Measurements from ENCODE around the gene STK39. TPM values are rescaled to one million over a fixed set of nuclear protein-coding genes. Genes with fewer than 3 reads are reported as not detected.

STK39 gene
- total and polyA plus RNA-seq, 2 donors (not counting 1 experiment from before 2014, with no cell fraction given) = 16.7 to 30.1 TPM

- H3K4me1 ChIP-seq (ENCODE audit: control insufficient read depth, extremely low read depth, insufficient read depth, low read length) = no peaks in the 10 kb centered on the region
- H3K9me3 ChIP-seq (ENCODE audit: control insufficient read depth, insufficient read depth, low read depth, low read length) = no peaks in the 10 kb centered on the region
- no peak for DNase-seq (ENCODE audit: low read depth in 2 of 2)
- H4K20me1 ChIP-seq (ENCODE audit: control insufficient read depth, extremely low read depth, insufficient read depth, low read length) = no peaks in the 10 kb centered on the region
- no peak overlapping the region for H3K27ac ChIP-seq (ENCODE audit: insufficient read depth, low read length)
- H3K4me2 ChIP-seq (ENCODE audit: extremely low read depth, insufficient read depth, low read length) = no peak overlapping the region
- H3K79me2 ChIP-seq (ENCODE audit: control insufficient read depth, insufficient read depth, low read length) = no peaks in the 10 kb centered on the region
- no peak overlapping the region for H3K4me3 ChIP-seq (replicated peaks in 1 of 4; ENCODE audit: control extremely low read depth in 1 of 4, insufficient read depth in 1 of 4, low read depth in 3 of 4, low read length in 4 of 4)
- no peak overlapping the region for H2AFZ ChIP-seq (ENCODE audit: low read length)
- no peak overlapping the region for H3K9ac ChIP-seq (ENCODE audit: insufficient read depth, low read length)
- H3K27me3 ChIP-seq (ENCODE audit: control insufficient read depth, insufficient read depth, low read length) = no peaks in the 10 kb centered on the region
- H3K36me3 ChIP-seq (ENCODE audit: control insufficient read depth, insufficient read depth, low read length) = peaks cover 1% of the 10 kb centered on the region
- TF ChIP-seq EZH2 (IDR thresholded peaks at IDR 0.05; ENCODE audit: low read length, missing control alignments) (no peak), CTCF (conservative IDR thresholded peaks at IDR 0.05 in 1 of 2, IDR thresholded peaks at IDR 0.05 in 1 of 2; ENCODE audit: low read depth in 1 of 2, low read length in 2 of 2) (no peak)
These were observed 193.7 kb downstream of the STK39 start for GRCh38 chr2:168053676-168054075.

- no peaks in the 10 kb centered on the region for H3K79me2 ChIP-seq (ENCODE audit: control insufficient read depth, insufficient read depth, low read length)
- no peak overlapping the region for H3K27ac ChIP-seq (ENCODE audit: insufficient read depth, low read length)
- no peak overlapping the region for H3K9ac ChIP-seq (ENCODE audit: insufficient read depth, low read length)
- H2AFZ ChIP-seq (ENCODE audit: low read length) = no peak overlapping the region
- H3K4me2 ChIP-seq (ENCODE audit: extremely low read depth, insufficient read depth, low read length) = no peak overlapping the region
- H4K20me1 ChIP-seq (ENCODE audit: control insufficient read depth, extremely low read depth, insufficient read depth, low read length) = no peaks in the 10 kb centered on the region
- peaks cover 1% of the 10 kb centered on the region for H3K36me3 ChIP-seq (ENCODE audit: control insufficient read depth, insufficient read depth, low read length)
- no peaks in the 10 kb centered on the region for H3K9me3 ChIP-seq (ENCODE audit: control insufficient read depth, insufficient read depth, low read depth, low read length)
- DNase-seq (ENCODE audit: low read depth in 2 of 2) = no peak
- no peaks in the 10 kb centered on the region for H3K27me3 ChIP-seq (ENCODE audit: control insufficient read depth, insufficient read depth, low read length)
- no peak for TF ChIP-seq EZH2 (IDR thresholded peaks at IDR 0.05; ENCODE audit: low read length, missing control alignments)
- TF ChIP-seq CTCF (conservative IDR thresholded peaks at IDR 0.05 in 1 of 2, IDR thresholded peaks at IDR 0.05 in 1 of 2; ENCODE audit: low read depth in 1 of 2, low read length in 2 of 2) = no peak
- no peaks in the 10 kb centered on the region for H3K4me1 ChIP-seq (ENCODE audit: control insufficient read depth, extremely low read depth, insufficient read depth, low read length)
- H3K4me3 ChIP-seq (replicated peaks in 1 of 4; ENCODE audit: control extremely low read depth in 1 of 4, insufficient read depth in 1 of 4, low read depth in 3 of 4, low read length in 4 of 4) = no peak overlapping the region
These were observed 194.6 kb downstream of the STK39 start for GRCh38 chr2:168052773-168053172.

GRCh38 chr2:168050377-168050776 lies 197.0 kb downstream of the STK39 start:
- H3K9me3 ChIP-seq (ENCODE audit: control insufficient read depth, insufficient read depth, low read depth, low read length) = no peaks in the 10 kb centered on the region
- H3K79me2 ChIP-seq (ENCODE audit: control insufficient read depth, insufficient read depth, low read length) = no peaks in the 10 kb centered on the region
- no peak for TF ChIP-seq EZH2 (IDR thresholded peaks at IDR 0.05; ENCODE audit: low read length, missing control alignments)
- H3K27ac ChIP-seq (ENCODE audit: insufficient read depth, low read length) = no peak overlapping the region
- H3K36me3 ChIP-seq (ENCODE audit: control insufficient read depth, insufficient read depth, low read length) = peaks cover 1% of the 10 kb centered on the region
- DNase-seq (ENCODE audit: low read depth in 2 of 2) = no peak
- no peak overlapping the region for H3K9ac ChIP-seq (ENCODE audit: insufficient read depth, low read length)
- H3K4me2 ChIP-seq (ENCODE audit: extremely low read depth, insufficient read depth, low read length) = no peak overlapping the region
- no peaks in the 10 kb centered on the region for H3K4me1 ChIP-seq (ENCODE audit: control insufficient read depth, extremely low read depth, insufficient read depth, low read length)
- no peaks in the 10 kb centered on the region for H4K20me1 ChIP-seq (ENCODE audit: control insufficient read depth, extremely low read depth, insufficient read depth, low read length)
- H3K4me3 ChIP-seq (replicated peaks in 1 of 4; ENCODE audit: control extremely low read depth in 1 of 4, insufficient read depth in 1 of 4, low read depth in 3 of 4, low read length in 4 of 4) = no peak overlapping the region
- no peaks in the 10 kb centered on the region for H3K27me3 ChIP-seq (ENCODE audit: control insufficient read depth, insufficient read depth, low read length)
- no peak overlapping the region for H2AFZ ChIP-seq (ENCODE audit: low read length)

Measured in fibroblast of lung (primary cell).